HepG2 (cell line): ENCODE measurements around the gene PFAS. TPM values are rescaled to one million over a fixed set of nuclear protein-coding genes. Genes with fewer than 3 reads are reported as not detected.
A peak's percentile ranks its signal among the peaks of the same experiment; 100 is the strongest.

Experiments
- CHCHD3 ChIP-seq: sonication (generic); formaldehyde crosslinking; IDR thresholded peaks from 2 replicates; pipeline ENCODE4 v1.8.0; 2022; ENCODE audit warnings: mild to moderate bottlenecking, missing genetic modification reagents, moderate library complexity
- ESRRA ChIP-seq: sonication (generic); formaldehyde crosslinking; IDR thresholded peaks from 2 replicates; pipeline ENCODE4 v1.5.1; 2020; ENCODE audit warnings: mild to moderate bottlenecking, low read depth, missing genetic modification reagents
- FOXO4 ChIP-seq: sonication (generic); formaldehyde crosslinking; conservative IDR thresholded peaks from 2 replicates; pipeline ENCODE4 v1.8.1; 2023; ENCODE audit warnings: missing genetic modification reagents
- GABPA ChIP-seq, 2 experiments: IDR thresholded peaks; 2 replicates each; pipeline ENCODE4 v1.6.1; 2011 to 2016; ENCODE audit warnings: low read depth in 2 of 2, low read length in 1 of 2, missing biosample characterization in 1 of 2, missing genetic modification characterization in 1 of 2
- KAT8 ChIP-seq: IDR thresholded peaks from 2 replicates; pipeline ENCODE4 v1.6.1; 2016; ENCODE audit warnings: missing genetic modification reagents, missing compliant biosample characterization
- KDM4B ChIP-seq: sonication (generic); formaldehyde crosslinking; IDR thresholded peaks from 2 replicates; pipeline ENCODE4 v1.4.0; 2020; ENCODE audit warnings: missing genetic modification reagents
- KLF15 ChIP-seq: sonication (generic); formaldehyde crosslinking; IDR thresholded peaks from 2 replicates; pipeline ENCODE4 v1.8.1; 2023; ENCODE audit warnings: borderline replicate concordance, mild to moderate bottlenecking, inconsistent platforms, missing genetic modification reagents, mixed read lengths
- MAX ChIP-seq: IDR thresholded peaks from 2 replicates; pipeline ENCODE4 v1.6.1; 2012; ENCODE audit warnings: inconsistent platforms
- MIER2 ChIP-seq: IDR thresholded peaks from 2 replicates; pipeline ENCODE4 v1.6.1; 2016; ENCODE audit warnings: missing biosample characterization, missing genetic modification reagents
- NFAT5 ChIP-seq: sonication (generic); formaldehyde crosslinking; IDR thresholded peaks from 2 replicates; pipeline ENCODE4 v1.4.0; 2020; ENCODE audit warnings: missing genetic modification reagents
- POLR2A ChIP-seq, 2 experiments: IDR thresholded peaks; 2 replicates each; pipeline ENCODE4 v1.6.1; 2011; ENCODE audit warnings: low read depth in 2 of 2, low read length in 2 of 2, mild to moderate bottlenecking in 1 of 2, moderate library complexity in 1 of 2; ENCODE audit not compliant: insufficient read depth in 1 of 2
- PRDM10 ChIP-seq: sonication (generic); formaldehyde crosslinking; IDR thresholded peaks from 2 replicates; pipeline ENCODE4 v1.4.0; 2020; ENCODE audit warnings: low read depth, missing genetic modification reagents
- SNRNP70 ChIP-seq: fragments of 200-400 bp; formaldehyde crosslinking; IDR thresholded peaks from 2 replicates; pipeline ENCODE4 v1.6.1; 2017; ENCODE audit warnings: mild to moderate bottlenecking, low read depth, low read length, moderate library complexity
- SRSF4 ChIP-seq: fragments of 200-400 bp; formaldehyde crosslinking; IDR thresholded peaks from one replicate; pipeline ENCODE4 v1.6.1; 2018; ENCODE audit warnings: mild to moderate bottlenecking, low read depth, low read length, moderate library complexity; ENCODE audit not compliant: poor library complexity, severe bottlenecking
- ZNF207 ChIP-seq: fragments of 450-650 bp; IDR thresholded peaks from 2 replicates; pipeline ENCODE4 v1.6.1; 2016; ENCODE audit warnings: antibody characterized with exemption, borderline replicate concordance
- ZNF615 ChIP-seq: sonication (generic); formaldehyde crosslinking; IDR thresholded peaks from 2 replicates; pipeline ENCODE4 v1.5.0; 2020; ENCODE audit warnings: mild to moderate bottlenecking, missing genetic modification reagents, borderline replicate concordance
- ZNF619 ChIP-seq: sonication (generic); formaldehyde crosslinking; IDR thresholded peaks from 2 replicates; pipeline ENCODE4 v1.4.0; 2020; ENCODE audit warnings: mild to moderate bottlenecking, missing genetic modification reagents
- ZNF644 ChIP-seq: IDR thresholded peaks from 2 replicates; pipeline ENCODE4 v1.6.1; 2016; ENCODE audit warnings: low read depth
- ZNF83 ChIP-seq: sonication (generic); formaldehyde crosslinking; IDR thresholded peaks from 2 replicates; pipeline ENCODE4 v1.4.0; 2020; ENCODE audit warnings: missing genetic modification reagents, mild to moderate bottlenecking, borderline replicate concordance
- polyA plus RNA-seq, 8 experiments: library from polyadenylated mRNA; depleted of rRNA in 3 of 8; stranded (reverse) in 7 of 8; unstranded in 1 of 8; fragments of >200 nt; fragmentation: Illumina TruSeq in 4 of 8; extraction: Trizol in 4 of 8; gene quantifications; 2 replicates each; pipeline versions ENCODE4 v1.2.1 to v1.2.3, GENCODE V29; 2011 to 2016; ENCODE audit warnings: low read depth in 4 of 8, missing spikeins in 1 of 8, mixed read lengths in 1 of 8; ENCODE audit not compliant: insufficient read depth in 1 of 8
- total RNA-seq, 5 experiments: library from RNA; depleted of rRNA; stranded (reverse); fragments of >200 nt; fragmentation: Illumina TruSeq; extraction: Trizol; gene quantifications; 2 replicates each; pipeline ENCODE4 v1.2.3, GENCODE V29; 2016; ENCODE audit warnings: low read depth in 1 of 5

The PFAS gene
- total and polyA plus RNA-seq, 2 of the 13 experiments (the other 11 are each of a cell fraction or from before 2014, with no cell fraction given): 49.4 to 58.2 TPM

GRCh38 chr17:8222630-8223355, 26.3 kb upstream of the PFAS start (continued):
- peak; percentile 75 for TF ChIP-seq GABPA (IDR thresholded peaks at IDR 0.05; ENCODE audit: low read depth, low read length)
- TF ChIP-seq GABPA (CRISPR knock-in tag; IDR thresholded peaks at IDR 0.05; ENCODE audit: low read depth): peak; percentile 90
- peak; percentile 53 to 78; a peak in 3 of 4 replicates for TF ChIP-seq POLR2A (IDR thresholded peaks at IDR 0.05; ENCODE audit: insufficient read depth in 1 of 2, low read depth in 2 of 2, low read length in 2 of 2)
- TF ChIP-seq SRSF4: no peak
- TF ChIP-seq FOXO4 (CRISPR knock-in tag): no peak
- no peak for TF ChIP-seq ZNF207
- TF ChIP-seq KAT8: peak; percentile 60
- no peak for TF ChIP-seq KDM4B (CRISPR knock-in tag)
- peak; percentile 12; the same call in 1 of the 2 replicates for TF ChIP-seq PRDM10 (CRISPR knock-in tag)
- TF ChIP-seq MAX: no peak
- TF ChIP-seq ESRRA: no peak
- no peak for TF ChIP-seq MIER2 (CRISPR knock-in tag)
- no peak for TF ChIP-seq KLF15 (CRISPR knock-in tag)
- 0 out of 2 replicates have a peak, but pooled peaks have one; percentile 60 for TF ChIP-seq ZNF83
- no peak for TF ChIP-seq SNRNP70
- no peak for TF ChIP-seq ZNF615 (CRISPR knock-in tag)
- no peak for TF ChIP-seq CHCHD3
- TF ChIP-seq ZNF644 (CRISPR knock-in tag): no peak
- TF ChIP-seq ZNF619 (CRISPR knock-in tag): no peak; the same call in 1 of the 2 replicates
- TF ChIP-seq NFAT5 (CRISPR knock-in tag): no peak
